Glutamatergic neuron (in vitro differentiated cells): ENCODE measurements around the gene B3GNT4. TPM values are rescaled to one million over a fixed set of nuclear protein-coding genes. Genes with fewer than 3 reads are reported as not detected.
"Not testable (repeated sequence)": the region's sequence is repeated elsewhere in the genome, so short reads cannot be mapped to it uniquely, and the experiment has no call there.

Source experiments
- DNase-seq: peaks from one replicate; pipeline ENCODE4 v3.0.0; 2022
- H3K27ac Mint-ChIP-seq: one replicate; pipeline ENCODE4 v1.8.0; 2020; ENCODE audit warnings: mild to moderate bottlenecking, mixed read lengths, inconsistent platforms; ENCODE audit not compliant: unreplicated experiment
- H3K27me3 Mint-ChIP-seq: one replicate; pipeline ENCODE4 v1.8.0; 2020; ENCODE audit warnings: mild to moderate bottlenecking, moderate library complexity, mixed read lengths, inconsistent platforms; ENCODE audit not compliant: unreplicated experiment
- H3K36me3 Mint-ChIP-seq: one replicate; pipeline ENCODE4 v1.8.0; 2020; ENCODE audit warnings: mild to moderate bottlenecking, mixed read lengths, inconsistent platforms; ENCODE audit not compliant: unreplicated experiment
- H3K4me1 Mint-ChIP-seq: one replicate; pipeline ENCODE4 v1.8.0; 2020; ENCODE audit warnings: mild to moderate bottlenecking, low read depth, mixed read lengths, inconsistent platforms; ENCODE audit not compliant: unreplicated experiment
- H3K4me3 Mint-ChIP-seq: one replicate; pipeline ENCODE4 v1.8.0; 2020; ENCODE audit warnings: mild to moderate bottlenecking, mixed read lengths, inconsistent platforms; ENCODE audit not compliant: unreplicated experiment
- H3K9me3 Mint-ChIP-seq: one replicate; pipeline ENCODE4 v1.8.0; 2020; ENCODE audit warnings: mild to moderate bottlenecking, moderate library complexity, mixed read lengths, inconsistent platforms; ENCODE audit not compliant: unreplicated experiment
- total RNA-seq: library from RNA; stranded (reverse); fragmentation: NEBNext Ultra II Directional; extraction: Animal tissue kit (Norgen Biotek cat#: 25700); gene quantifications from one replicate; pipeline ENCODE4 v1.2.1, GENCODE V29; 2021; ENCODE audit not compliant: unreplicated experiment
- TF ChIP-seq, protein P1 (sequence below): fragments of 200-600 bp; sonication (generic); IDR thresholded peaks from one replicate; pipeline ENCODE4 v1.5.0; 2021; ENCODE audit not compliant: partially characterized antibody, unreplicated experiment

Gene B3GNT4
- total RNA-seq, 1 donor from 2014 or later = 1.8 TPM

DNA sequence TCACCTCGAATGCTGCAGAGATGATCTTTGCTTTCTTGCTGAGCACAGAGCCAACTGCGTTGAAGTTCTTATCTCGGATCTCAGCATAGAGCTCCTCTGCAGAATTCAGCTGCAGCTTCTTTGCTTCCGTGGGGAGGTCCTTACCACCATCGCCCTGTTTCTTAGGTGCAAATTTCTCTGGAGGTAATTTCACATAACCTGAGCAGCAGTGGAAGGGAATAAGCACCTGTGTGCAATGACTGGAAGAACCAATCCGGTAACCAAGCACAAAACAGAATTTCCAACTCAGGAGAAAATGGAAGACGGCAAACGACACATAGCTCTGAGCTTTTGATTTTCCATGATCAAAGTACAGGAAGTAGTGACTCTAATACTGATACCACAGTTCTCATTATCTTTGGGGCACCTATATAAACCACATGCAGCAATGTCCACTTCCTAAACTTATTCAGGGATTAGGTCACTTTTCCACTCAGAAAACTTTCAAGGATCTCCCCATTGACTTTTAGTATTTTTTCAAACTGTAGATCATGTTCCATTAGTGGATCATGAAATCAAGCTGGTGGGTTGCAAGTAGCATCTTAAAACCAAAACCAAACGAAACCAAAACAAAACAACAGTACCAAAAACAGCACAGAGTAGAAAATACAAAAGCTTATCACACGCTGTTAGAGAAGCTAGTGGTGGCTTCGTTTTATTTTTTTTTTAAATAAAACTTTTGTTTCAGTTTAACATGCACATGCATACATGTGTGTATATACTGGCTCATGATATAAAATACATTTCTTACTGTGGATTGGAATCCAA is 41.3 kb downstream of the B3GNT4 start:
- no peak overlapping the region for H3K4me3 Mint-ChIP-seq
- H3K36me3 Mint-ChIP-seq = peaks cover 4% of the 10 kb centered on the region
- no peak overlapping the region for H3K27ac Mint-ChIP-seq
- no peak for DNase-seq
- peaks cover 2% of the 10 kb centered on the region for H3K27me3 Mint-ChIP-seq
- H3K4me1 Mint-ChIP-seq = no peaks in the 10 kb centered on the region
- peaks cover 2% of the 10 kb centered on the region for H3K9me3 Mint-ChIP-seq
- TF ChIP-seq, protein P1, sequence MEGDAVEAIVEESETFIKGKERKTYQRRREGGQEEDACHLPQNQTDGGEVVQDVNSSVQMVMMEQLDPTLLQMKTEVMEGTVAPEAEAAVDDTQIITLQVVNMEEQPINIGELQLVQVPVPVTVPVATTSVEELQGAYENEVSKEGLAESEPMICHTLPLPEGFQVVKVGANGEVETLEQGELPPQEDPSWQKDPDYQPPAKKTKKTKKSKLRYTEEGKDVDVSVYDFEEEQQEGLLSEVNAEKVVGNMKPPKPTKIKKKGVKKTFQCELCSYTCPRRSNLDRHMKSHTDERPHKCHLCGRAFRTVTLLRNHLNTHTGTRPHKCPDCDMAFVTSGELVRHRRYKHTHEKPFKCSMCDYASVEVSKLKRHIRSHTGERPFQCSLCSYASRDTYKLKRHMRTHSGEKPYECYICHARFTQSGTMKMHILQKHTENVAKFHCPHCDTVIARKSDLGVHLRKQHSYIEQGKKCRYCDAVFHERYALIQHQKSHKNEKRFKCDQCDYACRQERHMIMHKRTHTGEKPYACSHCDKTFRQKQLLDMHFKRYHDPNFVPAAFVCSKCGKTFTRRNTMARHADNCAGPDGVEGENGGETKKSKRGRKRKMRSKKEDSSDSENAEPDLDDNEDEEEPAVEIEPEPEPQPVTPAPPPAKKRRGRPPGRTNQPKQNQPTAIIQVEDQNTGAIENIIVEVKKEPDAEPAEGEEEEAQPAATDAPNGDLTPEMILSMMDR = no peak

DNA sequence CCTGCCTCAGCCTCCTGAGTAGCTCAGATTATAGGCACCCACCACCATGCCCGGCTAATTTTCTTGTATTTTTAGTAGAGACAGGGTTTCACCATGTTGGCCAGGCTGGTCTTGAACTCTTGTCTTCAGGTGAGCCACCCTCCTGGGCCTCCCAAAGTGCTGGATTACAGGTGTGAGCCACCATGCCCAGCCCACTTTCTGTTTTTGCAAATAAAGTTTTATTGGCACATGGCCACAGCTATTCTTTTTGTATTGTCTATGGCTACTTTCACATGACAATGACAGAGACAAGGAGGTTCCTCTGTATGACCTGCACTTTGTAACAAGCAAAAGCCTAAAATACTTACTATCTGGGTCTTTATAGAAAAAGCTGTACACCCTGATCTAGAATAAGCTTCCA is 42.0 kb downstream of the B3GNT4 start:
- H3K27me3 Mint-ChIP-seq = peaks cover 2% of the 10 kb centered on the region
- no peaks in the 10 kb centered on the region for H3K4me1 Mint-ChIP-seq
- peaks cover 1% of the 10 kb centered on the region for H3K9me3 Mint-ChIP-seq
- H3K36me3 Mint-ChIP-seq = peaks cover 4% of the 10 kb centered on the region
- DNase-seq = no peak
- TF ChIP-seq, protein P1 = no peak
- H3K27ac Mint-ChIP-seq = no peak overlapping the region
- H3K4me3 Mint-ChIP-seq = no peak overlapping the region

DNA sequence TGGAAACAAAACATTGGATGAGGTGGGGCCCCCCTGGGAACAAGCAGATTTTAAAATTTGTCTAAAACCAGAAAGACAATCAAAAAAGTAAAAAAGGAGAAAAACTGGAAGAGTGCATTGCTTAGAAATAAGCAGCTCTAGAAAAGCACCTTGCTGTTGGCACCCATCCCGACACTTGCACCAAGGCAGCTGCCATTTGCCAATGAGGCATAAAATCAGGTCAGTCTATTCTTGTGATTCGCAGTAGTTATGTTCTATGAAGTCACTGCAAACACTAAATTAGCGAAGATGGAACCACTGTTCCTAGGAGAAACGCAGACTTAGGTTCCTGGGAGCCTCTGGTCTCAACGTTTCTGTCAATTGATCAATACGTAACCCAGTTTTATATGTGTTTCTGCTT is 46.5 kb downstream of the B3GNT4 start:
- Mint-ChIP-seq H3K27me3 (no peaks in the 10 kb centered on the region), H3K9me3 (no peaks in the 10 kb centered on the region), H3K4me3 (no peak overlapping the region), H3K4me1 (no peaks in the 10 kb centered on the region), H3K36me3 (peaks cover 4% of the 10 kb centered on the region), H3K27ac (no peak overlapping the region)
- DNase-seq = no peak
- TF ChIP-seq, protein P1 = no peak

DNA sequence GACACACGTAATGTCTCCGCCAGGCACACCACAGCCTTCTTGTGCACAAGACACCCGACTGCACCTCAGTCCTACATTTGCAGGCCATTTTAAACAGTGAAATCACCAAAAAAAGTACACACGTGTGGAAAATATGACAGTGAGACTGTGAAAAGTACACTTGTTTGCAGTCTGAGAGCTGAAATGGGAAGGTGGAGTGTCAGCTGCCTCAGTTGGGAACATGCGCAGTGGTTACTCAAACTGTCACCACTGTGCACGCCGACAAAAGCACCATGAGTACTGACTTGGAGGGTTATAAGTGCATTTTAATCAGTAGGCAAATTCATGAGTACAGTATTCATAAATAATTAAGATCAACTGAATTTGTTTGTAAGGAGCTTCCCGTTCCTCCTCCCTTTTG is 47.0 kb downstream of the B3GNT4 start:
- TF ChIP-seq, protein P1 = no peak
- no peaks in the 10 kb centered on the region for H3K27me3 Mint-ChIP-seq
- H3K27ac Mint-ChIP-seq = peak overlapping the region; percentile 50
- no peak for DNase-seq
- no peaks in the 10 kb centered on the region for H3K9me3 Mint-ChIP-seq
- no peaks in the 10 kb centered on the region for H3K4me1 Mint-ChIP-seq
- H3K4me3 Mint-ChIP-seq = no peak overlapping the region
- peaks cover 4% of the 10 kb centered on the region for H3K36me3 Mint-ChIP-seq

DNA sequence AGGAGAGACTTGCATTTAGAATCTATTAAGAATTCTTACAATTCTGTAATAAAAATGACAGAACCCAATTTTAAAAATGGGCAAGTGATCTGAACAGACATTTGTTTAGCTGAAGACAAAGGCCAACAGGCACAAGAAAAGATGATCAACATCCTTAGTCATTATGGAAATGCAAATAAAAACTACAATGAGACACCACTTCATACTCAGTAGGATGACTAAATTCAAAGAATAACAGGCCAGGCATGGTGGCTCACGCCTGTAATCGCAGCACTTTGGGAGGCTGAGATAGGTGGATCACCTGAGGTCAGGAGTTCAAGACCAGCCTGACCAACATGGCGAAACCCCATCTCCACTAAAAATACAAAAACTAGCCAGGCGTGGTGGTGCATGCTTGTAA is 55.0 kb downstream of the B3GNT4 start:
- not testable (repeated sequence) for H3K4me1 Mint-ChIP-seq, H3K27me3 Mint-ChIP-seq, H3K27ac Mint-ChIP-seq, H3K4me3 Mint-ChIP-seq, DNase-seq, H3K36me3 Mint-ChIP-seq, H3K9me3 Mint-ChIP-seq

Other genes with a start within 250 kb of the B3GNT4 start
- 148 TPM for gene BCL7A, start 181.8 kb upstream of the B3GNT4 start, total RNA-seq
- gene MLXIP, start 125.0 kb upstream of the B3GNT4 start, total RNA-seq = 120 TPM
- not detected for gene IL31, start 29.5 kb upstream of the B3GNT4 start, total RNA-seq
- gene LRRC43, start 20.6 kb upstream of the B3GNT4 start, total RNA-seq = 4.3 TPM
- 68.7 TPM for gene DIABLO, start 22.3 kb downstream of the B3GNT4 start, total RNA-seq
- gene VPS33A, start 62.8 kb downstream of the B3GNT4 start, total RNA-seq = 49.2 TPM
- 65.7 TPM for gene CLIP1, start 219.0 kb downstream of the B3GNT4 start, total RNA-seq